SK-N-SH (cell line): ENCODE results near the gene PRKCA. TPM values are rescaled to one million over a fixed set of nuclear protein-coding genes. Genes with fewer than 3 reads are reported as not detected.
A peak's percentile ranks its signal among the peaks of the same experiment; 100 is the strongest.

ENCODE experiments used
- CTCF ChIA-PET: fragments of 300-600, 350-600 bp; formaldehyde crosslinking; extraction: SDS; loops from one replicate; lab custom pipeline; 2021; lab: Yijun Ruan, JAX
- POLR2A ChIA-PET: fragments of 350-600 bp; sonication (Branson Sonifier 250); formaldehyde crosslinking; extraction: SDS; loops from one replicate; lab custom pipeline; 2020; ENCODE audit warnings: antibody characterized with exemption, inconsistent platforms; lab: Yijun Ruan, JAX
- DNase-seq: peaks from one replicate; pipeline ENCODE4 v3.0.0; 2012
- H2AFZ ChIP-seq: fragments of 200-600 bp; sonication (generic); 2 replicates; pipeline ENCODE4 v1.8.1; 2016; ENCODE audit warnings: antibody characterized with exemption, mild to moderate bottlenecking, low read depth
- H3F3A ChIP-seq: fragments of 200-600 bp; sonication (generic); replicated peaks from 2 replicates; pipeline ENCODE3; 2016; ENCODE audit warnings: antibody characterized with exemption, mild to moderate bottlenecking; ENCODE audit not compliant: insufficient read depth
- H3K27ac ChIP-seq, 2 experiments: fragments of 200-500 bp in 1 of 2; fragments of 200-600 bp in 1 of 2; sonication (Bioruptor generic) in 1 of 2; sonication (generic), shearing (Covaris generic) in 1 of 2; 2 replicates each; pipeline versions ENCODE4 v1.5.1 to v1.6.1; 2014 to 2016; ENCODE audit warnings: low read depth in 2 of 2, inconsistent platforms in 1 of 2, low read length in 1 of 2, mild to moderate bottlenecking in 1 of 2, mixed read lengths in 1 of 2
- H3K27me3 ChIP-seq: fragments of 200-600 bp; sonication (generic), shearing (Covaris generic); 2 replicates; pipeline ENCODE4 v1.6.1; 2016; ENCODE audit warnings: mixed run types; ENCODE audit not compliant: insufficient read depth
- H3K36me3 ChIP-seq, 2 experiments: fragments of 200-500 bp in 1 of 2; fragments of 200-600 bp in 1 of 2; sonication (Bioruptor generic) in 1 of 2; sonication (generic) in 1 of 2; replicated peaks in 1 of 2; 2 replicates each; pipeline versions ENCODE3 to v1.5.1; 2014 to 2016; ENCODE audit warnings: low read length in 1 of 2, mild to moderate bottlenecking in 1 of 2; ENCODE audit not compliant: insufficient read depth in 2 of 2, control insufficient read depth in 1 of 2
- H3K4me1 ChIP-seq, 2 experiments: fragments of 200-500 bp in 1 of 2; fragments of 200-600 bp in 1 of 2; sonication (Bioruptor generic) in 1 of 2; sonication (generic), shearing (Covaris generic) in 1 of 2; 2 replicates each; pipeline versions ENCODE4 v1.5.1 to v1.6.1; 2014 to 2016; ENCODE audit warnings: low read depth in 1 of 2, low read length in 1 of 2, mixed run types in 1 of 2; ENCODE audit not compliant: insufficient read depth in 2 of 2, control insufficient read depth in 1 of 2
- H3K4me2 ChIP-seq: fragments of 200-600 bp; sonication (generic), shearing (Covaris generic); 2 replicates; pipeline ENCODE4 v1.6.1; 2017; ENCODE audit warnings: mixed run types
- H3K4me3 ChIP-seq, 2 experiments: fragments of 200-500 bp in 1 of 2; fragments of 200-600 bp in 1 of 2; sonication (Bioruptor generic) in 1 of 2; sonication (generic), shearing (Covaris generic) in 1 of 2; 2 replicates each; pipeline versions ENCODE4 v1.5.1 to v1.8.1; 2014 to 2016; ENCODE audit warnings: low read depth in 2 of 2, inconsistent platforms in 1 of 2, low read length in 1 of 2, mild to moderate bottlenecking in 1 of 2, mixed read lengths in 1 of 2, moderate library complexity in 1 of 2
- H3K79me2 ChIP-seq: fragments of 200-600 bp; sonication (generic); 2 replicates; pipeline ENCODE4 v1.8.1; 2017; ENCODE audit warnings: mild to moderate bottlenecking; ENCODE audit not compliant: insufficient read depth
- H3K9ac ChIP-seq: fragments of 200-600 bp; sonication (generic); 2 replicates; pipeline ENCODE4 v1.6.1; 2017; ENCODE audit warnings: mixed run types
- H3K9me2 ChIP-seq: fragments of 200-600 bp; sonication (generic); 2 replicates; pipeline ENCODE4 v1.6.1; 2017; ENCODE audit warnings: mixed run types
- H3K9me3 ChIP-seq: fragments of 200-600 bp; sonication (generic); 2 replicates; pipeline ENCODE4 v1.6.1; 2017; ENCODE audit warnings: mixed run types, mild to moderate bottlenecking, moderate library complexity
- H4K20me1 ChIP-seq: fragments of 200-600 bp; sonication (generic); 2 replicates; pipeline ENCODE4 v1.6.1; 2017; ENCODE audit warnings: mild to moderate bottlenecking, mixed run types; ENCODE audit not compliant: insufficient read depth
- CTCF ChIP-seq: fragments of 200-600 bp; sonication (generic); IDR thresholded peaks from 2 replicates; pipeline ENCODE4 v1.6.1; 2017; ENCODE audit warnings: antibody characterized with exemption, mild to moderate bottlenecking, moderate library complexity
- ELF1 ChIP-seq: IDR thresholded peaks from 2 replicates; pipeline ENCODE4 v1.4.0; 2012
- FOXJ3 ChIP-seq: sonication (generic); formaldehyde crosslinking; IDR thresholded peaks from 2 replicates; pipeline ENCODE4 v1.5.1; 2020; ENCODE audit warnings: mild to moderate bottlenecking, missing genetic modification reagents
- GABPA ChIP-seq: IDR thresholded peaks from 2 replicates; pipeline ENCODE4 v1.4.0; 2012; ENCODE audit warnings: low read depth, mild to moderate bottlenecking
- GATA2 ChIP-seq: sonication (generic); formaldehyde crosslinking; IDR thresholded peaks from 2 replicates; pipeline ENCODE4 v1.5.0; 2020; ENCODE audit warnings: mild to moderate bottlenecking, missing genetic modification reagents
- MAX ChIP-seq: IDR thresholded peaks from 2 replicates; pipeline ENCODE4 v1.4.0; 2012; ENCODE audit warnings: low read depth
- MEF2A ChIP-seq: IDR thresholded peaks from 2 replicates; pipeline ENCODE4 v1.4.0; 2012; ENCODE audit warnings: low read depth, borderline replicate concordance
- NFIC ChIP-seq: IDR thresholded peaks from 2 replicates; pipeline ENCODE4 v1.4.0; 2012; ENCODE audit warnings: borderline replicate concordance
- NRF1 ChIP-seq: IDR thresholded peaks from 2 replicates; pipeline ENCODE4 v1.6.1; 2012; ENCODE audit warnings: low read depth, mild to moderate bottlenecking, low read length
- POLR2AphosphoS5 ChIP-seq: IDR thresholded peaks from 2 replicates; pipeline ENCODE4 v1.6.1; 2012; ENCODE audit warnings: low read depth, low read length
- REST ChIP-seq: IDR thresholded peaks from 2 replicates; pipeline ENCODE4 v1.6.1; 2012; ENCODE audit warnings: mild to moderate bottlenecking, low read depth, low read length, moderate library complexity
- RFX5 ChIP-seq: IDR thresholded peaks from 2 replicates; pipeline ENCODE4 v1.6.1; 2012; ENCODE audit warnings: mild to moderate bottlenecking, improper control_type of control experiment, low read length
- SMC3 ChIP-seq: IDR thresholded peaks from 2 replicates; pipeline ENCODE4 v1.6.1; 2012; ENCODE audit warnings: low read depth, low read length, improper control_type of control experiment
- WGBS: methylation state at CpG from one replicate; pipeline ENCODE4 v1.1.6; 2017; ENCODE audit warnings: low lambda C conversion rate; 5-methylcytosine and 5-hydroxymethylcytosine counted together
- polyA plus RNA-seq, 3 experiments: library from polyadenylated mRNA; depleted of rRNA; stranded (reverse); fragments of >200 nt; gene quantifications; 2 replicates each; pipeline ENCODE4 v1.2.3, GENCODE V29; 2012

The PRKCA gene
- polyA plus RNA-seq, 1 of the 3 experiments (the other 2 are of a cell fraction), result 108 TPM

- no peak for TF ChIP-seq REST
- no peak for TF ChIP-seq NRF1
These were observed 32.3 kb upstream of the PRKCA start (continued) for GRCh38 chr17:66270106-66270505.

GRCh38 chr17:66271512-66271911 lies 30.9 kb upstream of the PRKCA start:
- WGBS, result 97% methylated on average over 3 of the region's 3 CpGs

GRCh38 chr17:66272811-66273585 lies 29.4 kb upstream of the PRKCA start:
- no peak for DNase-seq
- H3K4me2 ChIP-seq, result peak overlapping the region; percentile 73
- H3F3A ChIP-seq, result peaks cover 58% of the 10 kb centered on the region
- no peaks in the 10 kb centered on the region for H3K9me2 ChIP-seq
- no peaks in the 10 kb centered on the region for H3K27me3 ChIP-seq
- peaks cover 3 to 37% of the 10 kb centered on the region in 2 experiments; a peak in 3 of 4 replicates for H3K4me1 ChIP-seq
- 9% methylated on average over 5 of the region's 5 CpGs for WGBS
- H3K79me2 ChIP-seq, result peaks cover 6% of the 10 kb centered on the region; the same call in 1 of the 2 replicates
- no peaks in the 10 kb centered on the region for H3K9me3 ChIP-seq
- peak overlapping the region in 1 of 2 experiments; percentile 13; a peak in 2 of 4 replicates for H3K4me3 ChIP-seq
- H4K20me1 ChIP-seq, result no peaks in the 10 kb centered on the region
- ChIA-PET POLR2A (no interaction called here), CTCF (interaction anchor here (0.6 to 1.0 kb wide), 2 partner anchors 34 to 401 kb away, joined by 3 read pairs; no protein-coding TSS in a partner anchor)
- peak overlapping the region; percentile 42 for H2AFZ ChIP-seq
- peak overlapping the region; percentile 46; the same call in 1 of the 2 replicates for H3K9ac ChIP-seq
- peak overlapping the region; percentile 39 to 85; a peak in 3 of 4 replicates for H3K27ac ChIP-seq
- no peaks in the 10 kb centered on the region for H3K36me3 ChIP-seq
- TF ChIP-seq REST, result peak; percentile 12; the same call in 1 of the 2 replicates
- no peak for TF ChIP-seq GABPA
- no peak for TF ChIP-seq RFX5
- peak; percentile 82; the same call in 1 of the 2 replicates for TF ChIP-seq POLR2AphosphoS5
- TF ChIP-seq ELF1, result no peak; the same call in 1 of the 2 replicates
- peak; percentile 92 for TF ChIP-seq NFIC
- no peak for TF ChIP-seq CTCF
- no peak for TF ChIP-seq FOXJ3
- no peak for TF ChIP-seq MAX

More at GRCh38 chr17:66271512-66271911, 30.9 kb upstream of the PRKCA start:
- TF ChIP-seq MEF2A (no peak), SMC3 (no peak), GATA2 (CRISPR knock-in tag) (no peak), NRF1 (no peak)
- TF ChIP-seq, all 33 proteins: peak for 0
- Histone ChIP-seq H3K9ac (no peak overlapping the region), H3K27me3 (no peaks in the 10 kb centered on the region), H4K20me1 (no peaks in the 10 kb centered on the region), H3K4me3 (no peak overlapping the region), H3K4me2 (no peak overlapping the region), H3K9me2 (no peaks in the 10 kb centered on the region), H3K4me1 (peaks cover 3 to 31% of the 10 kb centered on the region in 2 experiments; a peak in 3 of 4 replicates), H3K79me2 (peaks cover 6% of the 10 kb centered on the region; the same call in 1 of the 2 replicates), H3F3A (peaks cover 50% of the 10 kb centered on the region), H3K27ac (no peak overlapping the region; a peak in 1 of 4 replicates), H2AFZ (no peak overlapping the region), H3K36me3 (no peaks in the 10 kb centered on the region), H3K9me3 (no peaks in the 10 kb centered on the region)
- POLR2A ChIA-PET, result no interaction called here
- CTCF ChIA-PET, result no interaction called here
- DNase-seq, result no peak
